ENCODE data around the gene ZNF664.

ZNF664 gene

GRCh38 chr12:123928897-123929296, 44.1 kb upstream of the ZNF664 start:
- H3K27ac ChIP-seq: peak overlapping the region; percentile 23; the same call in 1 of the 2 replicates
- H3K36me3 ChIP-seq (ENCODE audit: insufficient read depth): no peaks in the 10 kb centered on the region
- no peaks in the 10 kb centered on the region for H4K20me1 ChIP-seq (ENCODE audit: insufficient read depth)
- no peak for TF ChIP-seq CTCF (conservative IDR thresholded peaks at IDR 0.05; ENCODE audit: low read depth, low read length)
- H3K9ac ChIP-seq: no peak overlapping the region; the same call in 1 of the 2 replicates
- H3K27me3 ChIP-seq (ENCODE audit: insufficient read depth, low read depth): no peaks in the 10 kb centered on the region
- H2AFZ ChIP-seq (ENCODE audit: low read depth): no peak overlapping the region; the same call in 1 of the 2 replicates
- H3K79me2 ChIP-seq (ENCODE audit: insufficient read depth, low read depth): no peaks in the 10 kb centered on the region
- H3K4me3 ChIP-seq (IDR thresholded peaks at IDR 0.05; ENCODE audit: insufficient read depth, low read depth, low read length): no peak overlapping the region
- peaks cover 24% of the 10 kb centered on the region for H3K4me1 ChIP-seq (ENCODE audit: low read depth, poor library complexity, severe bottlenecking)
- H3K4me2 ChIP-seq: peak overlapping the region; percentile 76

- no peak overlapping the region for H3K27ac ChIP-seq
- H2AFZ ChIP-seq (ENCODE audit: low read depth): no peak overlapping the region
- H4K20me1 ChIP-seq (ENCODE audit: insufficient read depth): no peaks in the 10 kb centered on the region
- H3K4me2 ChIP-seq: 0 out of 2 replicates have a peak overlapping the region, but pooled peaks have one; percentile 76
- no peaks in the 10 kb centered on the region for H3K79me2 ChIP-seq (ENCODE audit: insufficient read depth, low read depth)
- H3K27me3 ChIP-seq (ENCODE audit: insufficient read depth, low read depth): no peaks in the 10 kb centered on the region
- peaks cover 24% of the 10 kb centered on the region for H3K4me1 ChIP-seq (ENCODE audit: low read depth, poor library complexity, severe bottlenecking)
- TF ChIP-seq CTCF (conservative IDR thresholded peaks at IDR 0.05; ENCODE audit: low read depth, low read length): no peak
- no peak overlapping the region for H3K9ac ChIP-seq
- no peaks in the 10 kb centered on the region for H3K36me3 ChIP-seq (ENCODE audit: insufficient read depth)
- no peak overlapping the region for H3K4me3 ChIP-seq (IDR thresholded peaks at IDR 0.05; ENCODE audit: insufficient read depth, low read depth, low read length)
Measured at GRCh38 chr12:123929946-123930583, 43.0 kb upstream of the ZNF664 start.

GRCh38 chr12:123931686-123932321, 41.2 kb upstream of the ZNF664 start:
- no peak overlapping the region for H2AFZ ChIP-seq (ENCODE audit: low read depth)
- H3K4me3 ChIP-seq (IDR thresholded peaks at IDR 0.05; ENCODE audit: insufficient read depth, low read depth, low read length): no peak overlapping the region
- no peak overlapping the region for H3K4me2 ChIP-seq
- H4K20me1 ChIP-seq (ENCODE audit: insufficient read depth): no peaks in the 10 kb centered on the region
- no peak overlapping the region for H3K27ac ChIP-seq
- TF ChIP-seq CTCF (conservative IDR thresholded peaks at IDR 0.05; ENCODE audit: low read depth, low read length): no peak
- H3K36me3 ChIP-seq (ENCODE audit: insufficient read depth): no peaks in the 10 kb centered on the region
- H3K4me1 ChIP-seq (ENCODE audit: low read depth, poor library complexity, severe bottlenecking): peaks cover 24% of the 10 kb centered on the region
- no peaks in the 10 kb centered on the region for H3K27me3 ChIP-seq (ENCODE audit: insufficient read depth, low read depth)
- H3K79me2 ChIP-seq (ENCODE audit: insufficient read depth, low read depth): no peaks in the 10 kb centered on the region
- no peak overlapping the region for H3K9ac ChIP-seq

GRCh38 chr12:123933214-123933613, 39.8 kb upstream of the ZNF664 start:
- Histone ChIP-seq H3K4me3 (IDR thresholded peaks at IDR 0.05; ENCODE audit: insufficient read depth, low read depth, low read length) (no peak overlapping the region), H2AFZ (ENCODE audit: low read depth) (no peak overlapping the region), H3K36me3 (ENCODE audit: insufficient read depth) (no peaks in the 10 kb centered on the region), H3K4me2 (no peak overlapping the region), H3K27ac (no peak overlapping the region), H3K27me3 (ENCODE audit: insufficient read depth, low read depth) (no peaks in the 10 kb centered on the region), H3K4me1 (ENCODE audit: low read depth, poor library complexity, severe bottlenecking) (peaks cover 23% of the 10 kb centered on the region), H4K20me1 (ENCODE audit: insufficient read depth) (no peaks in the 10 kb centered on the region), H3K79me2 (ENCODE audit: insufficient read depth, low read depth) (no peaks in the 10 kb centered on the region), H3K9ac (no peak overlapping the region)
- TF ChIP-seq CTCF (conservative IDR thresholded peaks at IDR 0.05; ENCODE audit: low read depth, low read length): no peak
